ENCODE measurements around the gene TMEM154. TPM values are rescaled to one million over a fixed set of nuclear protein-coding genes. Genes with fewer than 3 reads are reported as not detected.

The TMEM154 gene
- total and polyA plus RNA-seq, 4 donors, result 1.6 to 18.9 (median 8.5) TPM

DNA sequence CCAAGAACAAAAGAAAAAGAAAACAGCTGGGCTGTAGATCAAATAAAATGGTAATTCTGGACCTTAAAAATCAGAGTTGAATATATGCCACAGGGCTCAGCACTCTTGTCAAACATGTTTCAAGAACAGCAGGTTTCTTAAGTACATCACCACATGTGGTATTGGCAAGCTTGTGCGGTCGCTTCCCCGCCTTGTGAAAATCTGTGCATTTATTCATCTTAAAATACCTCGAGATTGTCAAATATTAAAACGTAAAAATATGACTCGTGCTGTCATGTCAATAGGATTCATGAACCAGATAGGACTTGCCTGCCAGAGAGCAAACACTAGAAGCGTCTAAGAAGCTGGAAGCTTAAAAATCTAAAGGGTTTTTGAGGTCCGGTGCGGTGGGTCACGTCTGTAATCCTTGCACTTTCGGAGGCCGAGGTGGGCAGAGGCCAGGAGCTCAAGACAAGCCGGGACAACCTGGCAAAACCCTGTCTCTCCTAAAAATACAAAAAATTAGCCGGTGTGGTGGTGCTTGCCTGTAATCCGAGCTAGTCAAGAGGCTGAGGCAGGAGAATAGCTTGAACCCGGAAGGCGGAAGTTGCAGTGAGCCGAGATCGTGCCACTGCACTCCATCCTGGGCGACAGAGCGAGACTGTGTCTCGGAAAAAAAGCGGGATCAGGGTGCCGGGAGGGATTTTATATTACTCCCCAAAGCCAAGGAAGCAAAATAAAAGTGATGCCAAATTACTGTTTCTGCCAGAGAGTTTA, 40.2 kb upstream of the TMEM154 start:
- Histone ChIP-seq H3K27ac (ENCODE audit: low read depth in 1 of 2, low read length in 1 of 2) (peak overlapping the region in 1 of 2 donors; percentile 57), H3K4me3 (no peak overlapping the region), H3K9ac (ENCODE audit: insufficient read depth in 1 of 2, low read length in 2 of 2) (no peak overlapping the region), H3K9me3 (ENCODE audit: control insufficient read depth in 4 of 4, insufficient read depth in 3 of 4, low read length in 3 of 4) (peaks cover 0 to 2% (median 0%) of the 10 kb centered on the region in 4 donors), H3K4me1 (ENCODE audit: control insufficient read depth in 5 of 5, insufficient read depth in 5 of 5, low read length in 5 of 5) (no peaks in the 10 kb centered on the region), H3K36me3 (ENCODE audit: control insufficient read depth in 4 of 4, insufficient read depth in 4 of 4, low read length in 4 of 4) (no peaks in the 10 kb centered on the region), H3K27me3 (ENCODE audit: control insufficient read depth in 3 of 3, insufficient read depth in 3 of 3, low read length in 2 of 3) (no peaks in the 10 kb centered on the region)
- no peak for TF ChIP-seq CTCF (IDR thresholded peaks at IDR 0.05; ENCODE audit: control extremely low read depth, extremely low read depth)
- ATAC-seq (ENCODE audit: insufficient read depth, low FRiP score) (peak; percentile 47), DNase-seq (peak in 2 of 3 donors; percentile 10 to 51)
- 67 to 82% methylated on average over 24 of the region's 24 CpGs for WGBS, 2 donors

DNA sequence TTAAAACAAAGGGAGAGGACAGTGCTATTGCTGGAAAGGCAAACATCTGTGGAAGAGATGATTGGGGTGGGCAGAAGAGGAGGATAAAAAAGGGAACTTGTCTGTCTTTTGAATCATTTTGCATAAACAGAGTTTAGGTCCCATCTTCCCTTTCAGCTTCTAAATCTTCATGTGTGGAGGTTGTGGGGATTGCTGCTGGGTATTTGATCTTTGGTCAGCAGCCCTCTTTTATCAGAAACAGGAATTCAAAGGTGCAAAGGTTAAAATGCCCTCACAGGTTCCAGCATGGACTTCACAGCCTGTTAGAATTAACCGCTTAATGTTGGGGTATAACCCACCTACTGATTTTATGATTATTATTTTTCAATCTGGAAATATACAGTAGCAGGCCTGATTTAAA, 39.5 kb upstream of the TMEM154 start:
- H3K4me1 ChIP-seq (ENCODE audit: control insufficient read depth in 5 of 5, insufficient read depth in 5 of 5, low read length in 5 of 5), result no peaks in the 10 kb centered on the region
- H3K9me3 ChIP-seq (ENCODE audit: control insufficient read depth in 4 of 4, insufficient read depth in 3 of 4, low read length in 3 of 4), result peaks cover 0 to 2% (median 0%) of the 10 kb centered on the region in 4 donors
- WGBS, 2 donors, result 86 to 89% methylated on average over 1 of the region's 1 CpG
- TF ChIP-seq CTCF (IDR thresholded peaks at IDR 0.05; ENCODE audit: control extremely low read depth, extremely low read depth), result no peak
- H3K36me3 ChIP-seq (ENCODE audit: control insufficient read depth in 4 of 4, insufficient read depth in 4 of 4, low read length in 4 of 4), result no peaks in the 10 kb centered on the region
- DNase-seq (no peak), ATAC-seq (ENCODE audit: insufficient read depth, low FRiP score) (no peak)
- H3K4me3 ChIP-seq, result no peak overlapping the region
- no peak overlapping the region for H3K27ac ChIP-seq (ENCODE audit: low read depth in 1 of 2, low read length in 1 of 2)
- no peak overlapping the region for H3K9ac ChIP-seq (ENCODE audit: insufficient read depth in 1 of 2, low read length in 2 of 2)
- H3K27me3 ChIP-seq (ENCODE audit: control insufficient read depth in 3 of 3, insufficient read depth in 3 of 3, low read length in 2 of 3), result no peaks in the 10 kb centered on the region

DNA sequence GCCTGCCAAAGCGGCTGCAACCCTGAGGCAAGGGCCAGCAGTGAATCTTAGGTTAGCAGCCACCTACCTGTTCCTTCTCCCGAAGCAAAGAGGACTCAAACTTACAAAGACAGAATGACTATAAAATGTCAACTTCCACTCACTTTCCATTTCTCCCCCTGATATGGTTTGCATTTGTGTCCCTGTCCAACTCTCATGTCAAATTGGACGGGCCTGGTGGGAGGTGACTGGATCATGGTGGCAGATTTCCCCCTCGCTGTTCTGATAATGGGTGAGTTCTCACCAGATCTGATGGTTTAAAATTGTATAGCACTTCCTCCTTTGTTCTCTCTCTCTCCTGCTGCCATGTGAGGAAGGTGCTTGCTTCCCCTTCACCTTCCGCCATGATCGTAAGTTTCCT, 35.3 kb upstream of the TMEM154 start:
- Histone ChIP-seq H3K36me3 (ENCODE audit: control insufficient read depth in 4 of 4, insufficient read depth in 4 of 4, low read length in 4 of 4) (no peaks in the 10 kb centered on the region), H3K4me3 (no peak overlapping the region), H3K9ac (ENCODE audit: insufficient read depth in 1 of 2, low read length in 2 of 2) (no peak overlapping the region), H3K9me3 (ENCODE audit: control insufficient read depth in 4 of 4, insufficient read depth in 3 of 4, low read length in 3 of 4) (peaks cover 0 to 2% (median 0%) of the 10 kb centered on the region in 4 donors), H3K27me3 (ENCODE audit: control insufficient read depth in 3 of 3, insufficient read depth in 3 of 3, low read length in 2 of 3) (no peaks in the 10 kb centered on the region), H3K27ac (ENCODE audit: low read depth in 1 of 2, low read length in 1 of 2) (no peak overlapping the region), H3K4me1 (ENCODE audit: control insufficient read depth in 5 of 5, insufficient read depth in 5 of 5, low read length in 5 of 5) (no peaks in the 10 kb centered on the region)
- 95 to 98% methylated on average over 6 of the region's 6 CpGs for WGBS, 2 donors
- TF ChIP-seq CTCF (IDR thresholded peaks at IDR 0.05; ENCODE audit: control extremely low read depth, extremely low read depth), result no peak
- ATAC-seq (ENCODE audit: insufficient read depth, low FRiP score) (no peak), DNase-seq (no peak)

Data from lung (tissue), 12 donors.